ENCODE results near the gene BMPR1A.
"Not testable (repeated sequence)": the region's sequence is repeated elsewhere in the genome, so short reads cannot be mapped to it uniquely, and the experiment has no call there.

The BMPR1A gene

GRCh38 chr10:86732771-86733170 is 23.6 kb upstream of the BMPR1A start:
- no peak overlapping the region for H3K27ac ChIP-seq (replicated peaks)
- no peak for DNase-seq (ENCODE audit: low read depth in 1 of 2, low spot score in 1 of 2)
- TF ChIP-seq, protein P1, sequence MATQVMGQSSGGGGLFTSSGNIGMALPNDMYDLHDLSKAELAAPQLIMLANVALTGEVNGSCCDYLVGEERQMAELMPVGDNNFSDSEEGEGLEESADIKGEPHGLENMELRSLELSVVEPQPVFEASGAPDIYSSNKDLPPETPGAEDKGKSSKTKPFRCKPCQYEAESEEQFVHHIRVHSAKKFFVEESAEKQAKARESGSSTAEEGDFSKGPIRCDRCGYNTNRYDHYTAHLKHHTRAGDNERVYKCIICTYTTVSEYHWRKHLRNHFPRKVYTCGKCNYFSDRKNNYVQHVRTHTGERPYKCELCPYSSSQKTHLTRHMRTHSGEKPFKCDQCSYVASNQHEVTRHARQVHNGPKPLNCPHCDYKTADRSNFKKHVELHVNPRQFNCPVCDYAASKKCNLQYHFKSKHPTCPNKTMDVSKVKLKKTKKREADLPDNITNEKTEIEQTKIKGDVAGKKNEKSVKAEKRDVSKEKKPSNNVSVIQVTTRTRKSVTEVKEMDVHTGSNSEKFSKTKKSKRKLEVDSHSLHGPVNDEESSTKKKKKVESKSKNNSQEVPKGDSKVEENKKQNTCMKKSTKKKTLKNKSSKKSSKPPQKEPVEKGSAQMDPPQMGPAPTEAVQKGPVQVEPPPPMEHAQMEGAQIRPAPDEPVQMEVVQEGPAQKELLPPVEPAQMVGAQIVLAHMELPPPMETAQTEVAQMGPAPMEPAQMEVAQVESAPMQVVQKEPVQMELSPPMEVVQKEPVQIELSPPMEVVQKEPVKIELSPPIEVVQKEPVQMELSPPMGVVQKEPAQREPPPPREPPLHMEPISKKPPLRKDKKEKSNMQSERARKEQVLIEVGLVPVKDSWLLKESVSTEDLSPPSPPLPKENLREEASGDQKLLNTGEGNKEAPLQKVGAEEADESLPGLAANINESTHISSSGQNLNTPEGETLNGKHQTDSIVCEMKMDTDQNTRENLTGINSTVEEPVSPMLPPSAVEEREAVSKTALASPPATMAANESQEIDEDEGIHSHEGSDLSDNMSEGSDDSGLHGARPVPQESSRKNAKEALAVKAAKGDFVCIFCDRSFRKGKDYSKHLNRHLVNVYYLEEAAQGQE (IDR thresholded peaks at IDR 0.05; ENCODE audit: insufficient replicate concordance, low read depth): no peak
- TF ChIP-seq GABPA (IDR thresholded peaks at IDR 0.05; ENCODE audit: low read depth) (no peak), SPI1 (IDR thresholded peaks at IDR 0.05; ENCODE audit: borderline replicate concordance, low read depth) (no peak), POLR2AphosphoS5 (IDR thresholded peaks at IDR 0.05; ENCODE audit: low read depth) (no peak)
- TF ChIP-seq, protein P2, sequence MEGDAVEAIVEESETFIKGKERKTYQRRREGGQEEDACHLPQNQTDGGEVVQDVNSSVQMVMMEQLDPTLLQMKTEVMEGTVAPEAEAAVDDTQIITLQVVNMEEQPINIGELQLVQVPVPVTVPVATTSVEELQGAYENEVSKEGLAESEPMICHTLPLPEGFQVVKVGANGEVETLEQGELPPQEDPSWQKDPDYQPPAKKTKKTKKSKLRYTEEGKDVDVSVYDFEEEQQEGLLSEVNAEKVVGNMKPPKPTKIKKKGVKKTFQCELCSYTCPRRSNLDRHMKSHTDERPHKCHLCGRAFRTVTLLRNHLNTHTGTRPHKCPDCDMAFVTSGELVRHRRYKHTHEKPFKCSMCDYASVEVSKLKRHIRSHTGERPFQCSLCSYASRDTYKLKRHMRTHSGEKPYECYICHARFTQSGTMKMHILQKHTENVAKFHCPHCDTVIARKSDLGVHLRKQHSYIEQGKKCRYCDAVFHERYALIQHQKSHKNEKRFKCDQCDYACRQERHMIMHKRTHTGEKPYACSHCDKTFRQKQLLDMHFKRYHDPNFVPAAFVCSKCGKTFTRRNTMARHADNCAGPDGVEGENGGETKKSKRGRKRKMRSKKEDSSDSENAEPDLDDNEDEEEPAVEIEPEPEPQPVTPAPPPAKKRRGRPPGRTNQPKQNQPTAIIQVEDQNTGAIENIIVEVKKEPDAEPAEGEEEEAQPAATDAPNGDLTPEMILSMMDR (IDR thresholded peaks at IDR 0.05; ENCODE audit: insufficient read depth, low read length): no peak
- H3K4me3 ChIP-seq (replicated peaks; ENCODE audit: insufficient read depth, low read length): no peak overlapping the region
- H3K27me3 ChIP-seq (ENCODE audit: insufficient read depth, poor library complexity, severe bottlenecking): no peaks in the 10 kb centered on the region

DNA sequence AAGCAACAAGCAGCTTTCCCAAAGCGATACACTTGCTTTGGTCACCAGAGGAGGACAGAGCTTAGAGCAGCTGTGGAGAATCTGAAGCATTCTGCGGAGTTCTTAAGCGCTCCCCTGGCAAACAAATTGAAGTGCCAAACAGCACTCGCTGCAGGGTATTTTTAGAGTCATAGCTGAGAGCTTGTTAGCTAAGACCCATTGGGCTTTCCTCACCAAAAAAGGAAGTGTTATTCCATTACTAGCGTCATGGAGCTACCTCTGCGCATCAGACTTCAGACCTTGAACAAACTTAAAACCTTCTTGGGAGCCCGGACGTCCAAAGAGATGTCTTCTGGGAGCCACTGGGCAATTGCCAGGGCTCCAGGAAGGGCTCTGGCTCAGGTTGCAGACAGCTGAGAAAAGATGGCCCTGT is 23.2 kb upstream of the BMPR1A start:
- Histone ChIP-seq H3K27ac (replicated peaks) (no peak overlapping the region), H3K27me3 (ENCODE audit: insufficient read depth, poor library complexity, severe bottlenecking) (no peaks in the 10 kb centered on the region), H3K4me3 (replicated peaks; ENCODE audit: insufficient read depth, low read length) (no peak overlapping the region)
- DNase-seq (ENCODE audit: low read depth in 1 of 2, low spot score in 1 of 2): no peak
- TF ChIP-seq GABPA (IDR thresholded peaks at IDR 0.05; ENCODE audit: low read depth): no peak

- no peak for DNase-seq (ENCODE audit: low read depth in 1 of 2, low spot score in 1 of 2)
- Histone ChIP-seq H3K27ac (replicated peaks) (no peak overlapping the region), H3K27me3 (ENCODE audit: insufficient read depth, poor library complexity, severe bottlenecking) (no peaks in the 10 kb centered on the region), H3K4me3 (replicated peaks; ENCODE audit: insufficient read depth, low read length) (no peak overlapping the region)
- TF ChIP-seq, protein P2 (IDR thresholded peaks at IDR 0.05; ENCODE audit: insufficient read depth, low read length): no peak
- TF ChIP-seq, protein P1 (IDR thresholded peaks at IDR 0.05; ENCODE audit: insufficient replicate concordance, low read depth): no peak
- TF ChIP-seq SPI1 (IDR thresholded peaks at IDR 0.05; ENCODE audit: borderline replicate concordance, low read depth) (peak; percentile 61), GABPA (IDR thresholded peaks at IDR 0.05; ENCODE audit: low read depth) (no peak)
These were observed 22.0 kb upstream of the BMPR1A start for GRCh38 chr10:86734207-86734988.

GRCh38 chr10:86735278-86735677 is 21.1 kb upstream of the BMPR1A start:
- DNase-seq (ENCODE audit: low read depth in 1 of 2, low spot score in 1 of 2); H3K27ac ChIP-seq (replicated peaks); H3K27me3 ChIP-seq (ENCODE audit: insufficient read depth, poor library complexity, severe bottlenecking); H3K4me3 ChIP-seq (replicated peaks; ENCODE audit: insufficient read depth, low read length): not testable (repeated sequence)

DNA sequence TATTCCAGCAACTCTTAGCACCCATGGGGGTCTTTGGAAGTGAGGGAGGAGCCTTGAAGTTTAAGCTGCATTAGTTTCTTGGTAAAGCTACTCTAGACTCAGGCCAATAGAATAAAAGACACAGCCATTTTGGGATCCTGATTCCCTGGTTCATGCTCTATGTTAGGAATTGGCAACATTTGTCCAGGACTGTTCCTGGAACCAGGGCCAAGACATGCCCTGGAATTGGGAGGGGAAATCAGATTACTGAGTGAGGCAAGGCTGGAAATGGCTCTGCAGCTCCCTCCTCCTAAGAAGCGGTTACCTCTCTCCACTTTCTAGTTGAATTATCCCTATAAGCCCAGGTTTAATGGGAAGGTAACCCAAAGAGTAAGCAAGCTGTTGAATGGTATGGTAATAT is 14.2 kb upstream of the BMPR1A start:
- Histone ChIP-seq H3K27ac (replicated peaks) (no peak overlapping the region), H3K4me3 (replicated peaks; ENCODE audit: insufficient read depth, low read length) (no peak overlapping the region), H3K27me3 (ENCODE audit: insufficient read depth, poor library complexity, severe bottlenecking) (no peaks in the 10 kb centered on the region)
- TF ChIP-seq, protein P1 (IDR thresholded peaks at IDR 0.05; ENCODE audit: insufficient replicate concordance, low read depth): no peak
- TF ChIP-seq, protein P2 (IDR thresholded peaks at IDR 0.05; ENCODE audit: insufficient read depth, low read length): no peak
- TF ChIP-seq POLR2AphosphoS5 (IDR thresholded peaks at IDR 0.05; ENCODE audit: low read depth): no peak
- TF ChIP-seq SPI1 (IDR thresholded peaks at IDR 0.05; ENCODE audit: borderline replicate concordance, low read depth): no peak
- no peak for TF ChIP-seq GABPA (IDR thresholded peaks at IDR 0.05; ENCODE audit: low read depth)
- DNase-seq (ENCODE audit: low read depth in 1 of 2, low spot score in 1 of 2): no peak
